OCI-LY1 (cell line): ENCODE data around the gene LIN28B.

Experiments
- CTCF ChIP-seq: fragments of 200-600 bp; sonication (generic), shearing (Covaris generic); IDR thresholded peaks from 2 replicates; pipeline ENCODE4 v1.5.1; 2017; ENCODE audit warnings: mild to moderate bottlenecking, antibody characterized with exemption, low read length, moderate library complexity, mixed read lengths
- EZH2 ChIP-seq: fragments of 200-600 bp; sonication (generic), shearing (Covaris generic); IDR thresholded peaks from 2 replicates; pipeline ENCODE4 v1.8.0; 2017; ENCODE audit warnings: borderline replicate concordance, mixed run types, mild to moderate bottlenecking, antibody characterized with exemption, low read length, moderate library complexity, mixed read lengths

- TF ChIP-seq CTCF: no peak
- TF ChIP-seq EZH2: no peak
These were observed 113.0 kb downstream of the LIN28B start for GRCh38 chr6:105069821-105070445.
